GM12878 (cell line): Measurements from ENCODE around the gene ANGPTL4. TPM values are rescaled to one million over a fixed set of nuclear protein-coding genes. Genes with fewer than 3 reads are reported as not detected.

Source experiments
- ATAC-seq: fragments of 200-7000 bp; cut with Tn5 transposase; 3 replicates; pipeline ENCODE4 v1.9.1; 2020; ENCODE audit warnings: mild to moderate bottlenecking, moderate library complexity
- BruUV-seq: library from RNA; stranded (reverse); fragments of 400-500 nt; replicated peaks from 2 replicates; lab custom pipeline; 2021; lab: Mats Ljungman, UMichigan
- CTCF ChIA-PET: fragments of 300-600 bp; sonication (Branson Sonifier 250); formaldehyde crosslinking; extraction: SDS; loops from one replicate; lab custom pipeline; 2021; ENCODE audit warnings: inconsistent platforms; lab: Yijun Ruan, JAX
- POLR2A ChIA-PET: fragments of 350-600 bp; formaldehyde crosslinking; extraction: SDS; loops from one replicate; lab custom pipeline; 2021; ENCODE audit warnings: inconsistent platforms; lab: Charles Lee
- RAD21 ChIA-PET: fragments of 300-600 bp; sonication (Branson Sonifier 250); formaldehyde crosslinking; loops from one replicate; lab custom pipeline; 2023; ENCODE audit warnings: antibody characterized with exemption; ENCODE audit not compliant: unreplicated experiment; lab: Charles Lee
- SMC1A ChIA-PET: fragments of 300-600 bp; sonication (Branson Sonifier 250); formaldehyde crosslinking; loops from one replicate; lab custom pipeline; 2023; ENCODE audit not compliant: unreplicated experiment, uncharacterized antibody; lab: Charles Lee
- DNase-seq: peaks from one replicate; pipeline ENCODE4 v3.0.0-alpha.2; 2011; ENCODE audit warnings: low read depth, low spot score
- FAIRE-seq: peaks from 3 replicates; lab custom pipeline; 2011; peaks lifted over from hg19 to GRCh38; lab: Jason Lieb, UNC
- H2AFZ ChIP-seq: 2 replicates; pipeline ENCODE4 v1.6.0; 2011; ENCODE audit warnings: low read depth, low read length, control low read depth; ENCODE audit not compliant: control insufficient read depth
- H3K27ac ChIP-seq: 2 replicates; pipeline ENCODE4 v1.5.1; 2011; ENCODE audit warnings: control low read depth; ENCODE audit not compliant: control insufficient read depth, insufficient read depth
- H3K27me3 ChIP-seq, 2 experiments: replicated peaks in 1 of 2; 2 replicates each; pipeline versions ENCODE4 v1.6.0 to v1.6.1; 2011; ENCODE audit warnings: low read length in 1 of 2; ENCODE audit not compliant: control insufficient read depth in 2 of 2, insufficient read depth in 2 of 2
- H3K36me3 ChIP-seq, 2 experiments: 2 replicates each; pipeline ENCODE4 v1.5.1; 2011; ENCODE audit warnings: low read length in 1 of 2; ENCODE audit not compliant: control insufficient read depth in 2 of 2, insufficient read depth in 2 of 2
- H3K4me1 ChIP-seq: 2 replicates; pipeline ENCODE4 v1.6.1; 2011; ENCODE audit warnings: mild to moderate bottlenecking, low read length, moderate library complexity, mixed read lengths; ENCODE audit not compliant: control insufficient read depth, insufficient read depth
- H3K4me2 ChIP-seq: 2 replicates; pipeline ENCODE4 v1.6.0; 2011; ENCODE audit warnings: control low read depth; ENCODE audit not compliant: control insufficient read depth, insufficient read depth
- H3K4me3 ChIP-seq: fragments of 200-600 bp; sonication (generic); 2 replicates; pipeline ENCODE4 v1.5.1; 2016
- H3K79me2 ChIP-seq: 2 replicates; pipeline ENCODE4 v1.6.0; 2011; ENCODE audit warnings: low read length; ENCODE audit not compliant: control insufficient read depth, insufficient read depth
- H3K9ac ChIP-seq: 2 replicates; pipeline ENCODE4 v1.8.0; 2011; ENCODE audit warnings: low read length, control low read depth, mixed read lengths; ENCODE audit not compliant: control insufficient read depth, insufficient read depth
- H3K9me3 ChIP-seq: replicated peaks from 3 replicates; pipeline ENCODE4 v1.5.1; 2011; ENCODE audit warnings: mild to moderate bottlenecking, low read length; ENCODE audit not compliant: control insufficient read depth, insufficient read depth
- H4K20me1 ChIP-seq: 2 replicates; pipeline ENCODE4 v1.6.0; 2011; ENCODE audit not compliant: control insufficient read depth, insufficient read depth
- BCL11A ChIP-seq: IDR thresholded peaks from 2 replicates; pipeline ENCODE4 v1.6.1; 2011; ENCODE audit warnings: low read depth, low read length
- CBX3 ChIP-seq: fragments of 200-600 bp; sonication (generic); IDR thresholded peaks from 2 replicates; pipeline ENCODE4 v1.6.1; 2016; ENCODE audit warnings: low read depth, borderline replicate concordance
- CBX5 ChIP-seq: sonication (generic); IDR thresholded peaks from 2 replicates; pipeline ENCODE4 v1.6.1; 2016; ENCODE audit warnings: low read depth, moderate library complexity, mild to moderate bottlenecking, inconsistent platforms
- IRF3 ChIP-seq: fragments of 450-650 bp; IDR thresholded peaks from 2 replicates; pipeline ENCODE4 v1.6.1; 2014; ENCODE audit warnings: mild to moderate bottlenecking
- MEF2A ChIP-seq: IDR thresholded peaks from 2 replicates; pipeline ENCODE4 v1.6.1; 2011; ENCODE audit warnings: low read depth, mild to moderate bottlenecking, low read length, moderate library complexity; ENCODE audit not compliant: insufficient read depth
- NFIC ChIP-seq: IDR thresholded peaks from 2 replicates; pipeline ENCODE4 v1.6.1; 2012; ENCODE audit warnings: low read depth, mild to moderate bottlenecking, inconsistent platforms, low read length, moderate library complexity
- RB1 ChIP-seq: fragments of 450-650 bp; formaldehyde crosslinking; IDR thresholded peaks from 2 replicates; pipeline ENCODE4 v1.6.1; 2017; ENCODE audit warnings: mild to moderate bottlenecking, borderline replicate concordance
- RFX5 ChIP-seq: IDR thresholded peaks from 2 replicates; pipeline ENCODE4 v1.6.1; 2011; ENCODE audit warnings: low read depth, low read length, improper control_type of control experiment
- TCF12 ChIP-seq: IDR thresholded peaks from 2 replicates; pipeline ENCODE4 v1.6.1; 2011; ENCODE audit warnings: low read depth, mild to moderate bottlenecking, low read length
- TCF3 ChIP-seq: IDR thresholded peaks from 2 replicates; pipeline ENCODE4 v1.6.1; 2012; ENCODE audit warnings: low read depth, mild to moderate bottlenecking, low read length, borderline replicate concordance; ENCODE audit not compliant: insufficient read depth
- WGBS: methylation state at CpG from one replicate; pipeline ENCODE4 v1.1.6; 2016; ENCODE audit warnings: low lambda C conversion rate; ENCODE audit not compliant: insufficient replicate concordance, insufficient coverage; ENCODE audit errors: missing lambda C conversion rate; 5-methylcytosine and 5-hydroxymethylcytosine counted together
- in situ Hi-C: fragments of 300-500 bp; cut with MboI; formaldehyde crosslinking; loops from 9 replicates; pipeline ENCODE4 v1.14.3; 2018; ENCODE audit warnings: mixed read lengths
- intact Hi-C: fragments of 100-400 bp; cut with micrococcal nuclease; formaldehyde crosslinking; loops from one replicate; pipeline ENCODE4 v1.14.2; 2022; ENCODE audit not compliant: unreplicated experiment
- polyA plus RNA-seq, 11 experiments: library from polyadenylated mRNA; depleted of rRNA in 4 of 11; unstranded in 6 of 11; stranded (reverse) in 5 of 11; fragments of >200 nt; fragmentation: Nextera tagmentation in 4 of 11; fragmentation: Illumina TruSeq in 1 of 11; extraction: Ambion mirVana in 4 of 11; extraction: Trizol in 1 of 11; gene quantifications; 1 replicate in 1 of 11; 2 replicates in 10 of 11; pipeline versions ENCODE4 v1.2.1 to v1.2.3, GENCODE V29; 2011 to 2016; ENCODE audit warnings: inconsistent platforms in 2 of 11, missing spikeins in 2 of 11, low read depth in 1 of 11
- total RNA-seq, 4 experiments: library from RNA; depleted of rRNA in 3 of 4; stranded (reverse); fragments of >200 nt in 3 of 4; fragmentation: Illumina TruSeq in 1 of 4; extraction: Trizol in 1 of 4; gene quantifications; 2 replicates each; pipeline versions ENCODE4 v1.2.1 to v1.2.3, GENCODE V29; 2013 to 2021

The ANGPTL4 gene
- total and polyA plus RNA-seq, 10 of the 15 experiments (the other 5 are each of a cell fraction or from before 2014, with no cell fraction given), result 0.45 TPM; not detected in 9

DNA sequence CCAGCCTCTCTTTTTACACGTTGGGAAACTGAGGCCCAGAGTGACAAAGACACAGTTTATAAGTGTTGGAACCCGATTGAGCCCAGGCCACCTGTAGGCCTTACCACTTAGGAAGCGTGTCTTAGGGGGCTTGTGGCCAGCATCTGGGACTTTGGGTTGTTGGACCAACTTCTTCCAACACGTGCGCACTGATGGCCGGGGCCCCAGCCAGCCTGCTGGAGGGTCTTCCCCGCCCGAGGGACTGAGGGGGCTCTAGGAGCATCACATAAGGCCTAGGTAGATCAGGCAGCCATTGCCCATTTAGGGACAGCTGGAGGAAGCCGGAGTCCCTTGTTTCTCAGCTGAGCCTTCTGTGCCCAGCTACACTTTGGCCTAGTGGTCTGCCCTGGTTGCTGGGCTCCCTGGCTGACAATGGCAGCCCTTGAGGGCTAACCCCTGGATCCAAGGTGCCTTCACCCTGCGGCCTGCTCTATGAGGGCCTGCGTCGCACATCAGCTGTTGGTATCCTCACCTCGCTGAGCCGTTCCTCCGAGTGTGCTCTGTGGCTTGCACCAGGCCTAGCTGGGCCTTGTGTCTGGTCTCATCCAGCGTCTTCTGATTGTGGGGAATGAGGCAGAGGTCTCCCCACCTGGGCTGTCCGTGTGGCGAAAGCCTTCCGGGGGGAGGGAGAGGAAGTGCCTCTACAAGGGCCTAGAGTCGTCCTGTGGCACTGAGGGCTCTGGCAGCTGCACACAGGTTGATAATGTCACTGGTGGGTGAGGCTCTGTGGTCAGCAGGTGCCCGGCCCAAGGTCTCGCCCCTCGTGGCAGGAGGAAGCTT is 27.5 kb downstream of the ANGPTL4 start:
- Histone ChIP-seq H3K4me2 (peak overlapping the region; percentile 93), H3K9ac (no peak overlapping the region), H4K20me1 (peaks cover 5% of the 10 kb centered on the region), H3K27me3 (no peaks in the 10 kb centered on the region), H3K4me1 (peaks cover 11% of the 10 kb centered on the region), H3K27ac (0 out of 2 replicates have a peak overlapping the region, but pooled peaks have one; percentile 11), H3K79me2 (peaks cover 30% of the 10 kb centered on the region), H3K36me3 (peaks cover 0 to 3% of the 10 kb centered on the region in 2 experiments; a peak in 1 of 4 replicates), H3K4me3 (peak overlapping the region; percentile 40; the same call in 1 of the 2 replicates), H2AFZ (no peak overlapping the region), H3K9me3 (no peaks in the 10 kb centered on the region; the same call in 2 of the 3 replicates)
- ATAC-seq (no peak), DNase-seq (no peak), FAIRE-seq (no peak)
- ChIA-PET POLR2A (interaction anchor here (1.0 to 3.0 kb wide), 2 partner anchors 8 to 122 kb away, joined by 5 to 11 read pairs; partner anchors contain the start of gene ZNF414), CTCF (interaction anchor here (1.2 to 1.6 kb wide), 5 partner anchors 22 to 188 kb away, joined by 3 to 5 read pairs (median 4); partner anchors contain the start of genes MARCHF2 and ZNF414), RAD21 (interaction anchor here (0.6 to 1.6 kb wide), 4 partner anchors 22 to 123 kb away, joined by 3 to 5 read pairs (median 4); partner anchors contain the start of genes MARCHF2 and ZNF414), SMC1A (no interaction called here)
- whole genome bisulfite sequencing, result 80% methylated on average over 23 of the region's 23 CpGs
- in situ Hi-C loops (no loop called here), intact Hi-C loops (no loop called here)
- TF ChIP-seq TCF12 (no peak), CBX5 (no peak), TCF3 (no peak), RB1 (no peak), IRF3 (no peak), CBX3 (no peak), BCL11A (no peak), NFIC (no peak), RFX5 (no peak), MEF2A (no peak)
- TSS peak; percentile 81 for BruUV-seq
